Mesenchymal stem cell (in vitro differentiated cells and primary cell): ENCODE measurements around the gene IL17C.
A peak's percentile ranks its signal among the peaks of the same experiment; 100 is the strongest.

Experiments used
- DNase-seq: peaks from one replicate; pipeline ENCODE4 v3.0.0-alpha.2; 2013
- H2AFZ ChIP-seq: one replicate; pipeline ENCODE4 v1.6.1; 2013; ENCODE audit warnings: low read depth, mild to moderate bottlenecking, control low read depth, inconsistent platforms, low read length, moderate library complexity
- H2AK5ac ChIP-seq: 2 replicates; pipeline ENCODE4 v1.6.1; 2013; ENCODE audit warnings: low read length, moderate library complexity, mild to moderate bottlenecking, inconsistent platforms; ENCODE audit not compliant: severe bottlenecking
- H2BK120ac ChIP-seq: one replicate; pipeline ENCODE4 v1.6.1; 2013; ENCODE audit warnings: low read depth, mild to moderate bottlenecking, inconsistent platforms, low read length, moderate library complexity
- H2BK12ac ChIP-seq, 2 experiments: one replicate each; pipeline ENCODE4 v1.6.1; 2013; ENCODE audit warnings: inconsistent platforms in 2 of 2, low read length in 2 of 2, mild to moderate bottlenecking in 2 of 2, moderate library complexity in 2 of 2, control low read depth in 1 of 2
- H2BK15ac ChIP-seq: one replicate; pipeline ENCODE4 v1.6.1; 2013; ENCODE audit warnings: mild to moderate bottlenecking, low read depth, inconsistent platforms; ENCODE audit not compliant: poor library complexity, severe bottlenecking
- H2BK5ac ChIP-seq: 2 replicates; pipeline ENCODE4 v1.6.1; 2013; ENCODE audit warnings: low read depth, mild to moderate bottlenecking, low read length, control low read depth, inconsistent platforms; ENCODE audit not compliant: poor library complexity, severe bottlenecking
- H3K14ac ChIP-seq, 2 experiments: one replicate each; pipeline ENCODE4 v1.6.1; 2013; ENCODE audit warnings: inconsistent platforms in 2 of 2, low read length in 2 of 2, control low read depth in 1 of 2, mild to moderate bottlenecking in 1 of 2, moderate library complexity in 1 of 2
- H3K18ac ChIP-seq, 2 experiments: one replicate each; pipeline ENCODE4 v1.6.1; 2013; ENCODE audit warnings: inconsistent platforms in 2 of 2, low read length in 2 of 2, control low read depth in 1 of 2, low read depth in 1 of 2, mild to moderate bottlenecking in 1 of 2
- H3K23ac ChIP-seq, 2 experiments: one replicate each; pipeline ENCODE4 v1.6.1; 2013; ENCODE audit warnings: inconsistent platforms in 2 of 2, low read length in 2 of 2, mild to moderate bottlenecking in 2 of 2, moderate library complexity in 2 of 2, control low read depth in 1 of 2
- H3K27ac ChIP-seq: 2 replicates; pipeline ENCODE4 v1.5.1; 2013; ENCODE audit warnings: mild to moderate bottlenecking, moderate library complexity, low read length, control low read depth, inconsistent platforms; ENCODE audit not compliant: poor library complexity, severe bottlenecking
- H3K27me3 ChIP-seq, 2 experiments: 2 replicates each; pipeline versions ENCODE4 v1.6.1 to v1.7.0; 2013; ENCODE audit warnings: low read length in 2 of 2, mild to moderate bottlenecking in 2 of 2, moderate library complexity in 2 of 2, control low read depth in 1 of 2, inconsistent platforms in 1 of 2; ENCODE audit not compliant: control insufficient read depth in 1 of 2, insufficient read depth in 1 of 2
- H3K36me3 ChIP-seq, 2 experiments: 2 replicates each; pipeline versions ENCODE4 v1.6.1 to v1.7.0; 2013; ENCODE audit warnings: low read length in 2 of 2, control low read depth in 1 of 2, inconsistent platforms in 1 of 2, low read depth in 1 of 2, mild to moderate bottlenecking in 1 of 2; ENCODE audit not compliant: insufficient read depth in 2 of 2, control insufficient read depth in 1 of 2
- H3K4ac ChIP-seq, 2 experiments: one replicate each; pipeline ENCODE4 v1.6.1; 2013; ENCODE audit warnings: inconsistent platforms in 2 of 2, low read length in 2 of 2, mild to moderate bottlenecking in 2 of 2, moderate library complexity in 2 of 2, control low read depth in 1 of 2, low read depth in 1 of 2
- H3K4me1 ChIP-seq: 2 replicates; pipeline ENCODE4 v1.6.1; 2013; ENCODE audit warnings: low read depth, low read length, control low read depth; ENCODE audit not compliant: control insufficient read depth, insufficient read depth
- H3K4me2 ChIP-seq: 2 replicates; pipeline ENCODE4 v1.6.1; 2013; ENCODE audit warnings: low read length, mild to moderate bottlenecking, inconsistent platforms; ENCODE audit not compliant: poor library complexity, severe bottlenecking
- H3K4me3 ChIP-seq, 2 experiments: 2 replicates each; pipeline versions ENCODE4 v1.5.1 to v1.7.0; 2013; ENCODE audit warnings: low read length in 2 of 2, mild to moderate bottlenecking in 2 of 2, control low read depth in 1 of 2, low read depth in 1 of 2; ENCODE audit not compliant: insufficient read depth in 1 of 2
- H3K79me1 ChIP-seq: replicated peaks from 2 replicates; pipeline ENCODE4 v1.6.1; 2013; ENCODE audit warnings: mild to moderate bottlenecking, control low read depth, low read length, inconsistent platforms; ENCODE audit not compliant: poor library complexity, severe bottlenecking
- H3K9ac ChIP-seq: 2 replicates; pipeline ENCODE4 v1.7.0; 2013; ENCODE audit warnings: mild to moderate bottlenecking, low read length, moderate library complexity
- H3K9me3 ChIP-seq: 2 replicates; pipeline ENCODE4 v1.7.0; 2013; ENCODE audit warnings: mild to moderate bottlenecking, low read length; ENCODE audit not compliant: control insufficient read depth
- H4K8ac ChIP-seq: one replicate; pipeline ENCODE4 v1.6.1; 2013; ENCODE audit warnings: inconsistent platforms, mild to moderate bottlenecking, low read length, moderate library complexity
- H4K91ac ChIP-seq: one replicate; pipeline ENCODE4 v1.6.1; 2013; ENCODE audit warnings: mild to moderate bottlenecking, low read length, inconsistent platforms
- WGBS: methylation state at CpG from one replicate; pipeline ENCODE4 v1.1.7; 2013; ENCODE audit warnings: mixed read lengths; 5-methylcytosine and 5-hydroxymethylcytosine counted together

IL17C gene

GRCh38 chr16:88651989-88652761 lies 13.8 kb downstream of the IL17C start:
- Histone ChIP-seq H3K9ac (no peak overlapping the region), H2BK5ac (no peak overlapping the region), H2BK15ac (peak overlapping the region; percentile 26), H3K27ac (no peak overlapping the region), H3K27me3 (no peaks in the 10 kb centered on the region), H3K4me1 (peaks cover 57% of the 10 kb centered on the region), H3K4ac (no peak overlapping the region), H4K91ac (peak overlapping the region; percentile 70), H2AFZ (no peak overlapping the region), H2AK5ac (no peak overlapping the region), H3K23ac (no peak overlapping the region), H4K8ac (peak overlapping the region; percentile 66), H3K14ac (no peak overlapping the region), H3K36me3 (peaks cover 37 to 63% of the 10 kb centered on the region in 2 experiments), H3K18ac (peak overlapping the region in 1 of 2 experiments; percentile 52), H3K4me2 (no peak overlapping the region), H2BK120ac (peak overlapping the region; percentile 87), H2BK12ac (peak overlapping the region in 1 of 2 experiments; percentile 31), H3K79me1 (peaks cover 14% of the 10 kb centered on the region), H3K9me3 (no peaks in the 10 kb centered on the region), H3K4me3 (no peak overlapping the region)
- 88% methylated on average over 29 of the region's 29 CpGs for WGBS
- no peak for DNase-seq

GRCh38 chr16:88652762-88653063 lies 14.3 kb downstream of the IL17C start:
- Histone ChIP-seq H2BK15ac (no peak overlapping the region), H3K27me3 (no peaks in the 10 kb centered on the region), H3K4me3 (no peak overlapping the region), H3K36me3 (peaks cover 42 to 63% of the 10 kb centered on the region in 2 experiments), H3K4ac (no peak overlapping the region), H3K23ac (no peak overlapping the region), H2BK5ac (no peak overlapping the region), H2BK12ac (peak overlapping the region in 1 of 2 experiments; percentile 31), H3K79me1 (peaks cover 14% of the 10 kb centered on the region), H3K27ac (no peak overlapping the region), H2AK5ac (no peak overlapping the region), H3K14ac (no peak overlapping the region), H2AFZ (no peak overlapping the region), H3K4me1 (peaks cover 54% of the 10 kb centered on the region), H3K9ac (no peak overlapping the region), H3K9me3 (no peaks in the 10 kb centered on the region), H4K91ac (peak overlapping the region; percentile 35), H4K8ac (no peak overlapping the region), H2BK120ac (peak overlapping the region; percentile 0), H3K4me2 (no peak overlapping the region), H3K18ac (no peak overlapping the region)
- WGBS = 99% methylated on average over 8 of the region's 8 CpGs
- no peak for DNase-seq

DNA sequence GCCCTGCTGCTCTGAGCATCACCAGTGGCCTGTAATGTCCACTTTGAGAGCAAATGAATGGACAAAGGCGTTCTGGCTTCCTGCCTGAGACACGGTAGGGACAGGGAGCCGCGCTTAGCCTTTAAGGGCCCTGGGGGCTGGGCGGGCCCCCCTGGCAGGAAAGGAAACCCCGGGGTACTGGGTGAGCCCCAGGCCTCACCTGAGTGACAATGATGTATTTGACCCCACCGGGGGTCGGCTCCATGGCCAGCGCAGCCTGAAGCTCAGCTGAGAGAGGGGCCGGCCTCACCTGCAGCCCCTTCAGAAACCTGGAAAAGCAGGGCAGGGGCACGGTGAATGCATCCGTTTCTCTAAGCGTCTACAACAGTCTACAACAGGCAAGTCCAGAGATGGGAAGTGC lies 14.7 kb downstream of the IL17C start:
- Histone ChIP-seq H2BK12ac (no peak overlapping the region), H2BK5ac (no peak overlapping the region), H3K27me3 (no peaks in the 10 kb centered on the region), H3K18ac (no peak overlapping the region), H3K14ac (no peak overlapping the region), H3K23ac (no peak overlapping the region), H3K36me3 (peaks cover 46 to 63% of the 10 kb centered on the region in 2 experiments), H3K79me1 (peaks cover 13% of the 10 kb centered on the region), H3K4me1 (peaks cover 50% of the 10 kb centered on the region), H3K9ac (no peak overlapping the region), H3K27ac (no peak overlapping the region), H3K4me2 (no peak overlapping the region), H3K4me3 (no peak overlapping the region), H2BK120ac (no peak overlapping the region), H4K8ac (no peak overlapping the region), H2AFZ (no peak overlapping the region), H3K4ac (no peak overlapping the region), H2BK15ac (no peak overlapping the region), H3K9me3 (no peaks in the 10 kb centered on the region), H2AK5ac (no peak overlapping the region), H4K91ac (no peak overlapping the region)
- 92% methylated on average over 13 of the region's 13 CpGs for WGBS
- DNase-seq = no peak

GRCh38 chr16:88653596-88654362 lies 15.4 kb downstream of the IL17C start:
- H3K4me1 ChIP-seq = peaks cover 46% of the 10 kb centered on the region
- no peak overlapping the region for H2AK5ac ChIP-seq
- H3K36me3 ChIP-seq = peaks cover 50 to 68% of the 10 kb centered on the region in 2 experiments
- no peak overlapping the region for H4K91ac ChIP-seq
- H3K9ac ChIP-seq = no peak overlapping the region
- 92% methylated on average over 32 of the region's 32 CpGs for WGBS
- no peak overlapping the region for H3K18ac ChIP-seq
- DNase-seq = no peak
- no peak overlapping the region for H3K4me2 ChIP-seq
- H3K27me3 ChIP-seq = no peaks in the 10 kb centered on the region
- H3K9me3 ChIP-seq = no peaks in the 10 kb centered on the region
- H4K8ac ChIP-seq = no peak overlapping the region
- H3K4me3 ChIP-seq = no peak overlapping the region
- H2BK5ac ChIP-seq = no peak overlapping the region
- H3K14ac ChIP-seq = no peak overlapping the region
- H2BK120ac ChIP-seq = no peak overlapping the region
- no peak overlapping the region for H2BK15ac ChIP-seq
- H2BK12ac ChIP-seq = no peak overlapping the region
- H3K23ac ChIP-seq = no peak overlapping the region
- H3K79me1 ChIP-seq = peaks cover 12% of the 10 kb centered on the region
- no peak overlapping the region for H2AFZ ChIP-seq
- no peak overlapping the region for H3K27ac ChIP-seq
- H3K4ac ChIP-seq = no peak overlapping the region
